Measurements from ENCODE around the gene THOP1. TPM values are rescaled to one million over a fixed set of nuclear protein-coding genes. Genes with fewer than 3 reads are reported as not detected.

THOP1 gene
- total and polyA plus RNA-seq, 2 donors from 2014 or later: 36.8 to 42.9 TPM

GRCh38 chr19:2788237-2788636, 2.9 kb downstream of the THOP1 start:
- no peak for FAIRE-seq
- no peak overlapping the region for H3K27ac ChIP-seq (ENCODE audit: low read depth in 2 of 2, low read length in 2 of 2)

DNA sequence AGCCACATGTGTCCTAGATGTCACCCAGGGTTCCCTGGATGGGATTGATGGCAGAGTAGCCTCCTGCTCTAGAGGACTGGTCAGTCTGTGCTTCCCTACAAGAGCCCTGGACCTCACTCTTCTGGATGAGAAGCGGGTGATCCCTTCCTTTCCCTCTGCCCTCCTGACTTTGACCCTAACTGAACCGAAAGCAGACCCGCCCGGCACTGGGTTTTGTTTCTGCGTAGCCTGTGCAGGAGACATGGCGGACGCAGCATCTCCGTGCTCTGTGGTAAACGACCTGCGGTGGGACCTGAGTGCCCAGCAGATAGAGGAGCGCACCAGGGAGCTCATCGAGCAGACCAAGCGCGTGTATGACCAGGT, 4.9 kb downstream of the THOP1 start:
- peaks cover 0 to 3% (median 0%) of the 10 kb centered on the region in 3 donors for H3K4me1 ChIP-seq (ENCODE audit: control insufficient read depth in 2 of 3, insufficient read depth in 2 of 3, low read depth in 1 of 3, low read length in 3 of 3)
- no peaks in the 10 kb centered on the region for H3K36me3 ChIP-seq (ENCODE audit: control insufficient read depth in 2 of 3, insufficient read depth in 3 of 3, low read length in 3 of 3)
- H3K4me3 ChIP-seq (ENCODE audit: low read length in 3 of 3): no peak overlapping the region
- no peak overlapping the region for H3K9ac ChIP-seq (ENCODE audit: low read length in 3 of 3)
- no peaks in the 10 kb centered on the region for H3K9me3 ChIP-seq (ENCODE audit: control insufficient read depth in 2 of 3, insufficient read depth in 1 of 3, low read length in 3 of 3)
- intact Hi-C loops (cut with DNase I): no loop called here
- no peak for TF ChIP-seq CTCF (IDR thresholded peaks at IDR 0.05; ENCODE audit: borderline replicate concordance, extremely low read depth, insufficient read depth)
- H3K27me3 ChIP-seq (ENCODE audit: control insufficient read depth, insufficient read depth, low read length): no peaks in the 10 kb centered on the region
- FAIRE-seq: no peak
- no peak overlapping the region for H3K27ac ChIP-seq (ENCODE audit: low read depth in 2 of 2, low read length in 2 of 2)
- no peak for DNase-seq

More at GRCh38 chr19:2788237-2788636, 2.9 kb downstream of the THOP1 start:
- intact Hi-C loops (cut with DNase I): no loop called here
- no peak for DNase-seq
- TF ChIP-seq CTCF (IDR thresholded peaks at IDR 0.05; ENCODE audit: borderline replicate concordance, extremely low read depth, insufficient read depth): no peak
- no peaks in the 10 kb centered on the region for H3K27me3 ChIP-seq (ENCODE audit: control insufficient read depth, insufficient read depth, low read length)
- H3K9me3 ChIP-seq (ENCODE audit: control insufficient read depth in 2 of 3, insufficient read depth in 1 of 3, low read length in 3 of 3): no peaks in the 10 kb centered on the region
- no peak overlapping the region for H3K9ac ChIP-seq (ENCODE audit: low read length in 3 of 3)
- H3K4me1 ChIP-seq (ENCODE audit: control insufficient read depth in 2 of 3, insufficient read depth in 2 of 3, low read depth in 1 of 3, low read length in 3 of 3): peaks cover 0 to 10% (median 6%) of the 10 kb centered on the region in 3 donors
- H3K4me3 ChIP-seq (ENCODE audit: low read length in 3 of 3): no peak overlapping the region
- no peaks in the 10 kb centered on the region for H3K36me3 ChIP-seq (ENCODE audit: control insufficient read depth in 2 of 3, insufficient read depth in 3 of 3, low read length in 3 of 3)

DNA sequence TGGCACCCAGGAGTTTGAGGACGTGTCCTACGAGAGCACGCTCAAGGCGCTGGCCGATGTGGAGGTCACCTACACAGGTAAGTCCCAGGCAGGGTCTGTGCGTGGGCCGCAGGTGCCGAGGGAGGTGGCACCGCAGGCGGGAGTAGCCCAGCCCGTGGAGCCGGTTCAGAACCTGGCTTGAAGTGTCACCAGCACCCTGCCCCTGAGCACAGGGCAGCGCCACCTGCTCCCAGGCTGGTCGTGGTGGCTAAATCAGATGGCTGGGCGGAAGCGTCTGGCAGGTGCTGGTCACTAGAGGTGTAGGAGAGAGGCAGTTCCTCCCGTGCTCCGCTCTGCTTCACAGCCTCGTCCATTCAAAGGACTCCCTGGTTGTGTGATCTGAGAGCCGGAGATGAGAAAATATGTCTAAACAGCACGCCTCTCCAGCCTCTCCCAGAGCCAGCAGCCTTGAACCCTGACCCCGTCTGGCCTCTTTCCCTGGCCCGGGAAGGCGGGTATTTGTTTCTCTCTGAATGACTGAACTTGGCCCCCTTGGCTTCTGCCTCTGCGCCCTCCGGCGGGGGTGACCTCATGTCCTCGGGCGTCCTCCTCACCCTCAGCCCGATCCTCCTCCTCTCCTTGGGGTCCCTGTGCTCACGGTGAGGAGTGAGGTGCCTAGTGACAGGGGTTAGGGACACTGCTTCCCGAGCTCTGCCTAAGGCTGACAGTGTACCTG, 5.4 kb downstream of the THOP1 start:
- Histone ChIP-seq H3K9me3 (ENCODE audit: control insufficient read depth in 2 of 3, insufficient read depth in 1 of 3, low read length in 3 of 3) (no peaks in the 10 kb centered on the region), H3K4me1 (ENCODE audit: control insufficient read depth in 2 of 3, insufficient read depth in 2 of 3, low read depth in 1 of 3, low read length in 3 of 3) (peaks cover 0 to 3% (median 0%) of the 10 kb centered on the region in 3 donors), H3K27me3 (ENCODE audit: control insufficient read depth, insufficient read depth, low read length) (no peaks in the 10 kb centered on the region), H3K27ac (ENCODE audit: low read depth in 2 of 2, low read length in 2 of 2) (no peak overlapping the region), H3K36me3 (ENCODE audit: control insufficient read depth in 2 of 3, insufficient read depth in 3 of 3, low read length in 3 of 3) (peaks cover 0 to 2% (median 0%) of the 10 kb centered on the region in 3 donors), H3K4me3 (ENCODE audit: low read length in 3 of 3) (no peak overlapping the region), H3K9ac (ENCODE audit: low read length in 3 of 3) (no peak overlapping the region)
- intact Hi-C loops (cut with DNase I): no loop called here
- no peak for TF ChIP-seq CTCF (IDR thresholded peaks at IDR 0.05; ENCODE audit: borderline replicate concordance, extremely low read depth, insufficient read depth)
- no peak for DNase-seq
- no peak for FAIRE-seq
